NK-92 (cell line): Measurements from ENCODE around the gene MAP2K5.
"Not testable (repeated sequence)": the region's sequence is repeated elsewhere in the genome, so short reads cannot be mapped to it uniquely, and the experiment has no call there.

Source experiments
- DNase-seq: peaks from one replicate; lab custom pipeline; 2025; ENCODE audit not compliant: unreplicated experiment; lab: John Stamatoyannopoulos, UW

MAP2K5 gene

GRCh38 chr15:67592245-67592644 is 49.7 kb downstream of the MAP2K5 start:
- no peak for DNase-seq

GRCh38 chr15:67593562-67593961 is 51.1 kb downstream of the MAP2K5 start:
- no peak for DNase-seq

DNA sequence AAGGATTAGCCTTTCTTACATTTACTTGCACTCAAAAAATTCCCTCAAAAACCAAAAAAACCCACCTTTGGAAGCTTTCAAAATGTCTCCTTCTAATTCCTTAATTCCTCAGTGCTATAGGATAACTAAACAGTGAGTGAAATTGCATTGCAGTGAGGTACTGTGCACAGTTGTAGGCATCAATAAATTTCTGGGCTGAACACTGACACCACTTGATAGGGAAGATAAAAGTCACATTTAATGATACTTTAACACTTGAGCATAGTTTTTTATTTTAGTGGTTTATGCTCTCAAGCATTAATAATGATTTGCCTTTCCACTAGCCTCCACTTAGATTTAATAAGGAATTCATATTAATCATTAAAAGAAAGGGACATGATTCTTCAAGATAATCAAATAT is 52.3 kb downstream of the MAP2K5 start:
- no peak for DNase-seq

- DNase-seq = no peak
Observed at GRCh38 chr15:67595572-67595971, 53.1 kb downstream of the MAP2K5 start.

GRCh38 chr15:67601073-67601472 is 58.6 kb downstream of the MAP2K5 start:
- DNase-seq = no peak

DNA sequence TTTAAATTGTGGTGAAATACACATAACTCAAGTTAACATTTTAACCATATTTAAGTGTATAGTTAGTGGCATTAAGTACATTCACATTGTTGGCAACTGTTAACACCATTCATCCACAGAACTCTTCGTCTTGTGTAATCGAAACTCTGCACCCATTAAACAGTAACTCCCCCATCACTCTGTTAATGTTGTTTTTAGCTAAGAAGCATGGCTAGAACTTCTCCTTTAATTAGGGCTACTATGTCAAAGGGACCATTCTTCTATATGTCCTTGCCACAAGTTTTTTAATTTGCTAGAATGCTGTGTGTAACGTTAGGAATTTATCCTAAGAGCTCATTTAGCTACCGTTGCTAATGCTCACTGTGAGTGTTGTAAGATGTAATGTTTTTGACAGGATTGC is 60.6 kb downstream of the MAP2K5 start:
- DNase-seq = no peak

- DNase-seq = no peak
Observed at GRCh38 chr15:67605871-67606270, 63.4 kb downstream of the MAP2K5 start.

DNA sequence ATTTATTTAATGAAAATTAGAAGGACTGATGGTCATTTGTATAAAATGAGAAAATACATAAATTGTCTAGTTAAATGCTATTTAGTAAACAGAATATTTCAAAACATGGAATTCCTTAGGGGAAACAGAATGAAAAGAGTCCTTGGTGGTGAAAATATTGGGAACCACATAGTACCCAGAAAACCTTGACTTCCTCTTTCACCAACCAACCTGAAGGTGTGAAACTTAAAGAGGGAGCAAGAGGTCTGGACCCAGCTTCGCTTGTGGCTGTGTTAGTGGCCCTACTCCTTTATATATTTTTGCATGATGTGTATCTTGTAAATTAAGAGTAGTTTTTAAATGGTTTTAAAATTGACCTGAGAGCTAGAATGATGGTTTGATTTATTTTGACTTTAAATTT is 64.2 kb downstream of the MAP2K5 start:
- no peak for DNase-seq

DNA sequence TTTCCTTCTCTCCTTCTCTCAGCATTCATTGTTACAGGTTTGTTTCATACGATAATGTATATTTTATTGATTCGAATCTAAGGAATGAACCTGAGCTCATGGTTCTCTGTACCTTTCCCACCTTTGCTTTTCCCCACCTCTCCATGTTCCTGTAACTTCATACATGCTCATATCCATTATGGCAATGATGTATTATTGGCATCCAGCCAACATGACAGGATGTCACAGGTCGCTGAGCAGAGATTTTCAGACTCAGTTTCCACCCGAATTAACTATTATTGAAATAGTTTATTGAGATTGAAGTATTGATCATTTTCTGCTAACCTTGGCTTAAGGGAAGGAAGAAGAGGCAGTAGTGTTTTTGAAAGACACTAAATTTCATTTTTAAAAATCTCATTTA is 64.8 kb downstream of the MAP2K5 start:
- no peak for DNase-seq

DNA sequence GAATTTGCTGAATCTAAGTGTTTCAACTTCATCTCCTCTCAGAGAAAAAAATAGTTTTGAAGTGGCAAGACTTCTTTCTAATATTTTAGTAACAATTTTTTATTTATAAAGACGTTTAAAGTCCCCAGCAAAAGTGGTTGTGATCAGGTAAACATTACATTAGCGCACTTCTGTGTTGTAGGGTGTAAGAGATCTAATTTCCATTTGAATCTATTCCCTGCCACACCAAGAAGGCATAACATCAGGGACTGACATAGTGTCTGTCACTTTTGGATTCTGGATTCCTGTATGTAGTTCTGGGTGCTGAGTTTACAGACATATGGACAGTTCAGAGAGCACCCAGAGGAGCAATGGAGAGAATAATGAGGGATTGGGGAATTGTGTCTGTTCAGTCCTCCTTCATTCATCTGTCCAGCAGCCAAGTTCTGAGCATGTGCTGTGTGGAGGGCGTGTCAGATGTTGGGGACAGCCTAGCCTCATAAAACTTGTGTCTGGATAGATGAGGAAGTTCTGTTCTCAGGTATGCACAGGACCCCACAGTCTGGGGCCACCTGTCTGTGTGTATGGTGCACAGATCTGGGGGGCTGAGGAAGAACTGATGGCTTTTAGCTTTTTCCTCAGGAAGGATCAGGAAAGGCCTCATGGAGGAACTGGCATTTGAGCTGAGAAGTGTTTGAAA is 65.6 kb downstream of the MAP2K5 start:
- DNase-seq = no peak

GRCh38 chr15:67608638-67608959 is 66.1 kb downstream of the MAP2K5 start:
- no peak for DNase-seq

GRCh38 chr15:67611370-67612369 is 69.2 kb downstream of the MAP2K5 start:
- no peak for DNase-seq

DNA sequence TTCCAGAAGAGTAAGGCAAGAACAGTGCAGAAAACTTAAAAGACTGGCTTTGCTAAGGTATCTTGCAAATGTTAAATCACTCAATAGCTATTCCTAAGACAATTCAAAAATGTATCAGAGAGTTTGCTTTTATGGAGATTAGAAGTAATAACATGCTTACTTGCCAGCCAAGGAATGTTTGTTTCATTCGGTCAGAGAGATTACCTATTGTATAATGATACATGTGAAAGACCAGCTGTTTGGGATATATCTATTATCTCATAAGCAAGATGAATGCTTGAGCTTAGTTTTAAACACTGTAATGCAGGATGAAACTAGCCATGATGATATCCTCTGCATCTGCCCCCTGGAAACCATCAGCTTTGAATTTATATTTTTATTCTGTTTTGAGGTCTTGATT is 70.7 kb downstream of the MAP2K5 start:
- DNase-seq = no peak

- DNase-seq = no peak
Observed at GRCh38 chr15:67613708-67614107, 71.2 kb downstream of the MAP2K5 start.

GRCh38 chr15:67615131-67615534 is 72.6 kb downstream of the MAP2K5 start:
- DNase-seq = not testable (repeated sequence)

GRCh38 chr15:67618297-67618696 is 75.8 kb downstream of the MAP2K5 start:
- DNase-seq = no peak

DNA sequence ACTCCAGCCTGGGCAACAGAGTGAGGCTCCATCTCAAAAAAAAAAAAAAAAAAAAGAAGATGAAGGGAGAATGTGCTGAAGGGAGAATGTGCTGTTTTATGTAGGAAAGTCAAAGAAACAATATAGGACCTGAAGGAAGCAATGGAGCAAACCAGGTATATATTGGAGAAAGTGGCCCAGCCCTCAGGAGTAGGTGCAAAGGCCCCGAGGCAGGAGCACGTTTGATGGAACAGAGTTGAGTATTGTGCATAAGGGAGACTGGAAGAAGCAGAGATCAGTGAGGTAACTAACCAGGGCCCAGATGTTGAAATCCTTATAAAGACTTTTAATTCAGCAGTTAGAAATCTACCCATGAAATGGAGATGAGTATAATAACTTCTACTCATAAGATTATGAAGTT is 79.6 kb downstream of the MAP2K5 start:
- no peak for DNase-seq

- DNase-seq = no peak
Observed at GRCh38 chr15:67632261-67632660, 89.8 kb downstream of the MAP2K5 start.

- not testable (repeated sequence) for DNase-seq
Observed at GRCh38 chr15:67635950-67636349, 93.4 kb downstream of the MAP2K5 start.

DNA sequence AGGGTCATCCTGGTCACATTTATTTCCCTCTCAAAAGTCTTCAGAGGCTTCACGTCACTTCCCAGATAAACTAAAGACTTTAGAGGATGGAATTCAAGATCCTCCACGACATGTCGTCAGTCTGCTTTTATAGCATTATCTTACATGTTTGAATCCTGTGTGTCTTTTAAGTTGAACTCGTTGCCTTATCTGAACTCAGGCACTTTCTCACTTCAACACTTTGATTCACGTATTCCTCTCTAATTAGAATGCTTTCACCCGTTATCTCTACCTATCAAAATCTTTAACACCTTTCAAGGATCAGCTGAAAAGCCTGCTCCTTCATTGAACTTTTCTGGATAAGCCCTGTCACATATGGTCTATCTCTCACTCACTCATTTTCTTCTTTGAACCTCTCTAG is 97.1 kb downstream of the MAP2K5 start:
- no peak for DNase-seq

GRCh38 chr15:67641453-67641852 is 99.0 kb downstream of the MAP2K5 start:
- no peak for DNase-seq

DNA sequence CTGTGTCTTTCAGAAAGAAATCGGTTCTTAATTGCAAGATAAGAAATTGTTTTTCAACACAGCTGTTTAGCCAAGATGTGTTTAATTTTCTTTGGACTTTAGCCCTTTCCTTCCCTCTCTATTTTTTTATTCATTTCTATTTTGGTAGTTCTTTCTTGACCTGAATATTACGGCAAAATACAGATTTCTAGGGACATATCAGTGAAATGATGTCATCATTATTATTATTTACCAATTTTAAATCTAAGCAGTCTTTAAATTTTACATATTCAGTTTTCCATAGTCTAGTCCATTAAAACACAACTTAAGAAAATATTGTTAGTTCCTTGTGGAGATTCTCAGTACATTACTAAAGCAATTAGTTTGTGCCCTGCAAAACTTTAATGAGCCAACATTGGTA is 104.3 kb downstream of the MAP2K5 start:
- DNase-seq = no peak
